AG09309 (cell line): Measurements from ENCODE around the gene RSPO4.
"Not testable (repeated sequence)": the region's sequence is repeated elsewhere in the genome, so short reads cannot be mapped to it uniquely, and the experiment has no call there.

Source experiments
- DNase-seq: peaks from one replicate; pipeline ENCODE4 v3.0.0-alpha.2; 2010; ENCODE audit warnings: low read depth
- H3K4me3 ChIP-seq: 2 replicates; pipeline ENCODE4 v1.5.1; 2011; ENCODE audit warnings: mild to moderate bottlenecking, low read depth, low read length, moderate library complexity; ENCODE audit not compliant: control insufficient read depth
- CTCF ChIP-seq: IDR thresholded peaks from 2 replicates; pipeline ENCODE4 v1.5.1; 2011; ENCODE audit warnings: mild to moderate bottlenecking, low read depth, low read length, inconsistent platforms; ENCODE audit not compliant: insufficient read depth, control insufficient read depth; ENCODE audit errors: missing control alignments

Gene RSPO4

DNA sequence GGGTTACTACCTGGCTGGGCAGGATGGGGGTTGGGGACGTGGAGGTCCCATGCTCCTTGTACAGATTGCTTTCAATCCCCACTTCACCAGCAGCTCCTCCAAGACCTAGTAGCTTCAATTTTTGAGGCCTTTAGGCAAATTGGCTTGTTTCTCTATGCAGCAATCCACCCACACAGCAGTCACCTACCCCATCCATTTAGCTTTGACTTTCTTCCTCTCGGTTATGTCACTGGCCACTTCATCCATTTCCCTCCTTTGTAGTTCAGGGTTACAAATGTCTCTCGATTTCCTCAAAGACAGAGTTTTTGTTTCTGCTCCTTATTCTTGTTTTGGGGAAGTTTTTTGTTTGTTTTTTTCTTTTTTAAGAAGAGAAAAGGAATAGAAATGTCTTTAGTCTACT, 33.4 kb upstream of the RSPO4 start:
- H3K4me3 ChIP-seq, result no peak overlapping the region
- no peak for TF ChIP-seq CTCF
- DNase-seq, result no peak

- H3K4me3 ChIP-seq, result no peak overlapping the region
- no peak for TF ChIP-seq CTCF
- no peak for DNase-seq
Measured at GRCh38 chr20:1034415-1034789, 32.3 kb upstream of the RSPO4 start.

GRCh38 chr20:1033751-1034414, 31.8 kb upstream of the RSPO4 start:
- no peak overlapping the region for H3K4me3 ChIP-seq
- no peak for DNase-seq
- no peak for TF ChIP-seq CTCF

DNA sequence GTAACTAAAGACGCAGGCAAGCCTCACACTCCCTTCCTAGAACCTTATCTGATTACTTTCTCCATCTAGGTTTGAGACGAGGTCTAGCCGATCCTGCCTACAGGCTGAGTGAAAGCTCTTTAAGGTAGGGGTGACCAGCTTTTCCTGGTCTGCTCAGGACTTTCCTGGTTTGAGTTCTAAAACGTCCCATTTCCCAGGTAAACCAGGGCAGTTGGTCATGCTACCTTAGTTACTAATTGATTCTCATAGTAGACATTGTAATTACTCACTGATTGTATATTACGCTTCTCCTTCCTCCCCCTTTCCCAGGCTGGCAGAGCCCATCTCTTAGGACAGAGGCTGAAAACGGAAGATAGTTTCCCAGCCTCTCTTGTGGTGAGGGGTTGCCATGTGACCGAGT, 27.9 kb upstream of the RSPO4 start:
- no peak for DNase-seq
- no peak overlapping the region for H3K4me3 ChIP-seq
- no peak for TF ChIP-seq CTCF

DNA sequence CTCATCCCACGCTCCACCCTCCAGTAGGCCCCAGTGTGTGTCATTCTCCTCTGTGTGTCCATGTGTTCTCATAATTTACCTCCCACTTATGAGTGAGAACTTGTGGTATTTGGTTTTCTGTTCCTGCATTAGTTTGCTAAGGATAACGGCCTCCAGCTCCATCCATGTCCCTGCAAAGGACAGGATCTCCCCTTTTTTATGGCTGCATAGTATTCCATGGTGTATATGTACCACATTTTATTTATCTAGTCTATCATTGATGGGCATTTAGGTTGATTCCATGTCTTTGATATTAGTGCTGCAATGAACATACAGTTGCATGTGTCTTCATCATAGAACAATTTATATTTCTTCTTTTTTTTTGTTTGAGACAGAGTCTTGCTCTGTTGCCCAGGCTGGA, 24.1 kb upstream of the RSPO4 start:
- not testable (repeated sequence) for H3K4me3 ChIP-seq, DNase-seq

DNA sequence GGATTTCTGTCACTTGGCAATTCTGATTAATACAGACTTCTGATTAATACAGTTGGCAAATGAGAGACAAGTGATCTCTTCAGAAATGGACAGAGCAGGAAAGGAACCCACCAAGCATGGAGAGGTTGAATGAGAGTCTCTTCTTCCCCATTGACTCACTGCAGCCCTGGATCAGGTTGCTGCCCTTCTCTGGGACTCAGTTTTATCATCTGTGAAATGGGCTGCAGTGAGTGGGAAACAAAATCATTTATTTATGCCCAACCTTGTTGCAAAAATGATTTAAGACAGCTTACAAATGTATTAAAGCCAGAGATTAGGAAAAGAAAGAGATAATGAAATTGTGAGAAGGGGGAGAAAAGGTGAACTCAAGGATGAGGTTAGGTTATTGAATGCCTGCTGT, 20.8 kb upstream of the RSPO4 start:
- TF ChIP-seq CTCF, result no peak
- no peak for DNase-seq
- no peak overlapping the region for H3K4me3 ChIP-seq

DNA sequence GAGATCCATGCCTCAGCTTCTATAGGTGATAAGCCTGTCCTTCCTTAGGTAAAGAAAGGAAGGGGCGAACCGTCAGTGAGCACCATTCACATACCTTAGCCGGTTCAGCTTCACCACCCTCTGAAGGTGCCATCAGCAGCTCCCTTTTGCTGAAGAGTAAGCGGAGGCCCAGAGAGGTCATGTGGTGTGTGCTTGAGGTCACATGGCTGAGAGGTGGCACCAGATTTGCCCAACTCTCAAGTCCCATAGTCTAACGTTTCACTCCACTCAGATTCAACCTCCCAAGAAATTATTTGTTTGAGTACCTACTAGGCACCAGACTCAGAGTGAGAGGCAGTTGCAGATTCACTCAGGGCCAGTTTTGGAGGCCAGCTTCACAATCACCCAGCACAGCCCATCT, 18.5 kb upstream of the RSPO4 start:
- no peak for TF ChIP-seq CTCF
- H3K4me3 ChIP-seq, result no peak overlapping the region
- DNase-seq, result no peak
